ENCODE data around the gene RIOX2.

- no peak for TF ChIP-seq POLR2AphosphoS5 (IDR thresholded peaks at IDR 0.05; ENCODE audit: low read depth, low read length)
- TF ChIP-seq POLR2A (IDR thresholded peaks at IDR 0.05; ENCODE audit: low read depth, low read length) = no peak
- TF ChIP-seq TAF1 (IDR thresholded peaks at IDR 0.05; ENCODE audit: borderline replicate concordance, low read depth, low read length) = no peak
Observed at GRCh38 chr3:98018301-98018700, 46.1 kb upstream of the RIOX2 start.
